Right lobe of liver (tissue), 6 donors: ENCODE measurements around the gene MREG. TPM values are rescaled to one million over a fixed set of nuclear protein-coding genes. Genes with fewer than 3 reads are reported as not detected.

ENCODE experiments used
- ATAC-seq, 4 donors: fragments of 200-7000 bp; cut with Tn5 transposase; one replicate each; pipeline ENCODE4 v1.9.1; 2020; ENCODE audit warnings: mild to moderate bottlenecking in 4 of 4, moderate library complexity in 4 of 4
- DNase-seq, 3 donors: peaks; one replicate each; pipeline ENCODE4 v3.0.0-alpha.2; 2020
- H3K27ac ChIP-seq, 3 donors: fragments of 200-600 bp; one replicate each; pipeline ENCODE4 v1.8.0; 2022
- H3K27me3 ChIP-seq, 2 donors: fragments of 200-600 bp; one replicate each; pipeline ENCODE4 v1.8.0; 2022
- H3K36me3 ChIP-seq, 4 donors: fragments of 200-600 bp; sonication (generic) in 1 of 4; one replicate each; pipeline versions ENCODE4 v1.5.1 to v1.8.0; 2017 to 2022; ENCODE audit warnings: control low read depth in 1 of 4
- H3K4me1 ChIP-seq, 4 donors: fragments of 200-600 bp; sonication (generic) in 1 of 4; one replicate each; pipeline versions ENCODE4 v1.5.1 to v1.8.0; 2017 to 2022; ENCODE audit warnings: control low read depth in 1 of 4
- H3K4me3 ChIP-seq, 3 donors: fragments of 200-600 bp; one replicate each; pipeline ENCODE4 v1.8.0; 2022
- H3K9me3 ChIP-seq, 4 donors: fragments of 200-600 bp; sonication (generic) in 1 of 4; one replicate each; pipeline versions ENCODE4 v1.5.1 to v1.8.0; 2017 to 2022; ENCODE audit warnings: control low read depth in 1 of 4
- CTCF ChIP-seq, 4 donors: fragments of 200-600 bp in 3 of 4; fragments of 450-650 bp in 1 of 4; IDR thresholded peaks; one replicate each; pipeline versions ENCODE4 v1.5.1 to v1.8.0; 2016 to 2022; ENCODE audit warnings: antibody characterized with exemption in 4 of 4, mild to moderate bottlenecking in 2 of 4
- POLR2A ChIP-seq: fragments of 450-650 bp; IDR thresholded peaks from one replicate; pipeline ENCODE4 v1.6.1; 2017; ENCODE audit warnings: antibody characterized with exemption, mild to moderate bottlenecking
- WGBS: methylation state at CpG from one replicate; pipeline ENCODE4 v1.1.6; 2018; ENCODE audit warnings: low coverage, low lambda C conversion rate; ENCODE audit not compliant: insufficient coverage; ENCODE audit errors: missing lambda C conversion rate; 5-methylcytosine and 5-hydroxymethylcytosine counted together
- intact Hi-C, 2 donors: fragments of 100-400 bp; cut with DNase I; formaldehyde crosslinking; loops; one replicate each; pipeline versions ENCODE4 v1.11.2 to v1.14.1; 2022
- total RNA-seq, 6 experiments: library from RNA; depleted of rRNA in 2 of 6; stranded (reverse); fragments of >200 nt in 2 of 6; fragmentation: NEBNext Ultra II Directional in 3 of 6; extraction: Animal tissue kit (Norgen Biotek cat#: 25700) in 3 of 6; gene quantifications; one replicate each; pipeline versions ENCODE4 v1.1.0 to v1.2.4, GENCODE V29; 2016 to 2023
- donor health status: DM: no; HTN: yes; CAD: no.
- donor health status: DM: no; HTN: no; CAD: no.
- donor health status: DM: no; HTN: no; CAD: no.
- donor health status: DM: no; HTN: yes; CAD: no.
- donor health status: DM: no; HTN: yes; CAD: no.

The MREG gene
- total RNA-seq, 6 experiments from 2014 or later: 2.0 to 9.6 (median 5.0) TPM

DNA sequence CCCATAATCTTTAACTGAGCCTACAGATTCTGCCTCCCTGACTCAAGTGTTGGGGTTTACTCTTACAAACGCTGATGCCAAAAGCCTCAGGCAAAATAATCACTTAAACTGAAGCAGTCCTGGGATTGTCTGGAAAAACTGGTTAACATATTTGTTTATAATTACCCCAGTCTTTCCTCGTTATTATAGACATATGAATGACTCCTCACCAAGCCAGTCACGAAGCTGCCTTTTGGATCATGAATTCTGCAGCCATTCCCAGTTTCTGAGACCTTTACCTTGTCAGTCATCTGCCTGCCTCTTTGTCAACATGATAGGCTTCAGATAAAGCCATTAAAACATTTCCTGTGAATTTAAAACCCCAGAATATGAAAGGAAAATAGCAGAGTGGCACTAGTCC, 46.4 kb downstream of the MREG start:
- Histone ChIP-seq H3K27ac (no peak overlapping the region), H3K27me3 (no peaks in the 10 kb centered on the region), H3K36me3 (peaks cover 0 to 10% (median 0%) of the 10 kb centered on the region in 4 donors), H3K4me1 (no peaks in the 10 kb centered on the region), H3K4me3 (no peak overlapping the region), H3K9me3 (no peaks in the 10 kb centered on the region)
- intact Hi-C loops: no loop called here
- no peak for ATAC-seq
- TF ChIP-seq CTCF (IDR thresholded peaks at IDR 0.05) (no peak), POLR2A (no peak)
- WGBS: 82% methylated on average over 3 of the region's 3 CpGs
- no peak for DNase-seq

- TF ChIP-seq CTCF (IDR thresholded peaks at IDR 0.05) (no peak), POLR2A (no peak)
- WGBS: 67% methylated on average over 3 of the region's 4 CpGs
- Histone ChIP-seq H3K4me3 (no peak overlapping the region), H3K4me1 (no peaks in the 10 kb centered on the region), H3K27ac (no peak overlapping the region), H3K36me3 (peaks cover 0 to 10% (median 0%) of the 10 kb centered on the region in 4 donors), H3K27me3 (no peaks in the 10 kb centered on the region), H3K9me3 (no peaks in the 10 kb centered on the region)
- intact Hi-C loops: no loop called here
- DNase-seq (no peak), ATAC-seq (no peak)
Measured at GRCh38 chr2:215966274-215966673, 47.1 kb downstream of the MREG start.

- DNase-seq (no peak), ATAC-seq (no peak)
- 100% methylated on average over 1 of the region's 1 CpG for WGBS
- H3K4me1 ChIP-seq: no peaks in the 10 kb centered on the region
- intact Hi-C loops: no loop called here
- H3K36me3 ChIP-seq: peaks cover 0 to 13% (median 0%) of the 10 kb centered on the region in 4 donors
- no peaks in the 10 kb centered on the region for H3K9me3 ChIP-seq
- no peak overlapping the region for H3K4me3 ChIP-seq
- TF ChIP-seq CTCF (IDR thresholded peaks at IDR 0.05) (no peak), POLR2A (no peak)
- H3K27ac ChIP-seq: no peak overlapping the region
- no peaks in the 10 kb centered on the region for H3K27me3 ChIP-seq
Measured at GRCh38 chr2:215965532-215966165, 47.7 kb downstream of the MREG start.

DNA sequence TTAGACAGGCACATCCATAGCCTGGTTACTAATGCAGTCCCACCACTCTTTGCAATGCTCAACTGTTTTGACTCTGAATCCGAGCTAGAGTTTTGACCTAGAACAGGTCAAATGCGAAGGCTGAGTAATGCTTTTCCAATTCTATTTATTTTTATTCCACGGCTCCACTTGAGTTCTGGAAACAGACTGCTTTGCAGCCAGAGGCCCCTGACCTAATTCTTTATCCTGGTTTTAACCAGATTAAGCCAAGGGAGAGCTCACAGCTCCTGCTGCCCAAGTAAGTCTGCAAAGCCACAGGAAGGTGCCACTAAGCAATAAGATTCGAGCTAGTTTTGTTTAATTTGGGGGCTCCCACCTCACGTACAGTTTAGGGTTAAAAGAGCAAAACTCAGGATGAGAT, 51.4 kb downstream of the MREG start:
- TF ChIP-seq POLR2A (no peak), CTCF (IDR thresholded peaks at IDR 0.05) (no peak)
- WGBS: 82% methylated on average over 5 of the region's 5 CpGs
- H3K27me3 ChIP-seq: no peaks in the 10 kb centered on the region
- H3K4me3 ChIP-seq: no peak overlapping the region
- peaks cover 0 to 13% (median 2%) of the 10 kb centered on the region in 4 donors for H3K36me3 ChIP-seq
- no peaks in the 10 kb centered on the region for H3K9me3 ChIP-seq
- no peak for DNase-seq
- ATAC-seq: no peak
- intact Hi-C loops: no loop called here
- no peak overlapping the region for H3K27ac ChIP-seq
- H3K4me1 ChIP-seq: no peaks in the 10 kb centered on the region
